ENCODE results near the gene CPLANE1. TPM values are rescaled to one million over a fixed set of nuclear protein-coding genes. Genes with fewer than 3 reads are reported as not detected.

The CPLANE1 gene
- total RNA-seq, 1 donor from 2014 or later: 14.0 TPM

- no peaks in the 10 kb centered on the region for H3K36me3 ChIP-seq (ENCODE audit: control insufficient read depth, insufficient read depth, low read length)
- TF ChIP-seq CTCF (IDR thresholded peaks at IDR 0.05; ENCODE audit: insufficient read depth, low read length, poor library complexity, severe bottlenecking): no peak
- no peaks in the 10 kb centered on the region for H3K27me3 ChIP-seq (ENCODE audit: control insufficient read depth, insufficient read depth, low read length)
- DNase-seq (ENCODE audit: low read depth): no peak
- H3K4me3 ChIP-seq (ENCODE audit: low read depth, low read length): no peak overlapping the region
Measured at GRCh38 chr5:37056762-37057161, 192.4 kb downstream of the CPLANE1 start.

Other genes starting within 250 kb of the CPLANE1 start
- gene NUP155, start 121.7 kb upstream of the CPLANE1 start, total RNA-seq: 25.3 and 34.2 TPM in 2 replicates
- gene WDR70, start 129.9 kb upstream of the CPLANE1 start, total RNA-seq: 19.6 and 20.9 TPM in 2 replicates

All from kidney epithelial cell (primary cell).